Measurements from ENCODE around the gene LRCH4. TPM values are rescaled to one million over a fixed set of nuclear protein-coding genes. Genes with fewer than 3 reads are reported as not detected.
A peak's percentile ranks its signal among the peaks of the same experiment; 100 is the strongest.

Gene LRCH4
- total and polyA plus RNA-seq, 2 donors (not counting 3 experiments of a cell fraction or from before 2014, with no cell fraction given), result 32.1 to 56.1 TPM

GRCh38 chr7:100584683-100585510 is 1.0 kb downstream of the LRCH4 start:
- peaks cover 0 to 3% of the 10 kb centered on the region in 2 experiments for H3K27me3 ChIP-seq (ENCODE audit: control insufficient read depth in 2 of 2, insufficient read depth in 2 of 2, low read length in 2 of 2)
- peak overlapping the region; percentile 95 for H3K4me2 ChIP-seq (ENCODE audit: insufficient read depth, low read length)
- dilution Hi-C loops (cut with MboI; ENCODE audit: extremely low pct_ligation_motif_present, low sequenced_read_pairs), result no loop called here
- H3K27ac ChIP-seq (ENCODE audit: insufficient read depth, low read depth, low read length), result peak overlapping the region; percentile 65
- DNase-seq (ENCODE audit: low read depth, low spot score) (peak; percentile 68), FAIRE-seq (peak; percentile 72)
- peak overlapping the region; percentile 86 to 95 (median 93) for H3K4me3 ChIP-seq (replicated peaks in 1 of 3; ENCODE audit: insufficient read depth in 1 of 3, low read depth in 1 of 3, low read length in 3 of 3)
- ChIA-PET POLR2A (interaction anchor here (0.6 to 3.6 kb wide), 12 partner anchors 8 to 156 kb away, joined by 3 to 28 read pairs (median 6); partner anchors contain the start of genes GNB2, MOSPD3, POP7 and ZCWPW1), CTCF (interaction anchor here (0.8 to 3.3 kb wide), 9 partner anchors 12 to 92 kb away, joined by 3 to 19 read pairs (median 8); partner anchors contain the start of gene MOSPD3)
- H3K79me2 ChIP-seq (ENCODE audit: control insufficient read depth, insufficient read depth, low read length), result peaks cover 29% of the 10 kb centered on the region
- no peaks in the 10 kb centered on the region for H3K9me3 ChIP-seq (replicated peaks; ENCODE audit: control insufficient read depth, insufficient read depth, low read length)
- intact Hi-C loops (cut with micrococcal nuclease), result loop anchor here (2.0 to 10.0 kb wide), 3 partner anchors 46 to 280 kb away; partner anchors contain the start of genes AGFG2, GIGYF1 and TRIP6
- H4K20me1 ChIP-seq (replicated peaks; ENCODE audit: control insufficient read depth, extremely low read depth, insufficient read depth, low read length), result no peaks in the 10 kb centered on the region
- no peaks in the 10 kb centered on the region for H3K9me1 ChIP-seq (replicated peaks; ENCODE audit: control insufficient read depth, extremely low read depth, insufficient read depth, low read length)
- no peak overlapping the region for H2AFZ ChIP-seq (ENCODE audit: low read depth, low read length)
- H3K36me3 ChIP-seq (ENCODE audit: control insufficient read depth in 2 of 2, extremely low read depth in 1 of 2, insufficient read depth in 2 of 2, low read length in 2 of 2), result peaks cover 13 to 21% of the 10 kb centered on the region in 2 experiments
- H3K4me1 ChIP-seq (ENCODE audit: control insufficient read depth, extremely low read depth, insufficient read depth, low read length), result peaks cover 32% of the 10 kb centered on the region
- TF ChIP-seq CTCF (IDR thresholded peaks at IDR 0.05; ENCODE audit: extremely low read depth in 1 of 2, insufficient read depth in 1 of 2, low read depth in 1 of 2, low read length in 2 of 2) (no peak), MYC (IDR thresholded peaks at IDR 0.05; ENCODE audit: low read depth, low read length) (no peak), EZH2 (IDR thresholded peaks at IDR 0.05; ENCODE audit: borderline replicate concordance, low read depth, low read length, severe bottlenecking) (no peak), POLR2AphosphoS5 (IDR thresholded peaks at IDR 0.05; ENCODE audit: insufficient read depth, low read depth, low read length) (no peak), JUN (IDR thresholded peaks at IDR 0.05; ENCODE audit: borderline replicate concordance, insufficient read depth, insufficient read length, low read depth) (no peak), GATA2 (IDR thresholded peaks at IDR 0.05; ENCODE audit: insufficient read depth, insufficient read length, low read depth, low read length) (no peak), FOS (IDR thresholded peaks at IDR 0.05; ENCODE audit: borderline replicate concordance, insufficient read depth, low read length) (no peak), POLR2A (IDR thresholded peaks at IDR 0.05; ENCODE audit: low read depth, low read length) (no peak)
- TF ChIP-seq, protein P1, sequence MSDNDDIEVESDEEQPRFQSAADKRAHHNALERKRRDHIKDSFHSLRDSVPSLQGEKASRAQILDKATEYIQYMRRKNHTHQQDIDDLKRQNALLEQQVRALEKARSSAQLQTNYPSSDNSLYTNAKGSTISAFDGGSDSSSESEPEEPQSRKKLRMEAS (IDR thresholded peaks at IDR 0.05; ENCODE audit: insufficient read depth, insufficient read length), result no peak
- peak overlapping the region; percentile 92 for H3K9ac ChIP-seq (replicated peaks; ENCODE audit: extremely low read depth, insufficient read depth, low read length)
- no TSS peak for BruUV-seq (replicated peaks)
